H1 (cell line): ENCODE data around the gene CXCL3. TPM values are rescaled to one million over a fixed set of nuclear protein-coding genes. Genes with fewer than 3 reads are reported as not detected.

Source experiments
- ASH2L ChIP-seq: fragments of 200-600, 300-600 bp; sonication (generic); IDR thresholded peaks from one replicate; pipeline ENCODE4 v1.7.1; 2017; ENCODE audit warnings: low read length
- CHD7 ChIP-seq: fragments of 300-600 bp; sonication (generic); IDR thresholded peaks from 2 replicates; pipeline ENCODE4 v1.7.1; 2012; ENCODE audit warnings: low read length, moderate library complexity, mild to moderate bottlenecking, inconsistent platforms; ENCODE audit not compliant: insufficient replicate concordance
- CREB1 ChIP-seq: IDR thresholded peaks from 2 replicates; pipeline ENCODE4 v1.6.1; 2012; ENCODE audit warnings: inconsistent platforms
- EP300 ChIP-seq, 2 experiments: IDR thresholded peaks; 1 replicate in 1 of 2; 2 replicates in 1 of 2; pipeline ENCODE4 v1.6.1; 2011 to 2012; ENCODE audit warnings: low read depth in 2 of 2, low read length in 2 of 2, mild to moderate bottlenecking in 2 of 2, borderline replicate concordance in 1 of 2, inconsistent platforms in 1 of 2, moderate library complexity in 1 of 2
- POLR2AphosphoS5 ChIP-seq: IDR thresholded peaks from 2 replicates; pipeline ENCODE4 v1.6.1; 2011; ENCODE audit warnings: low read depth, low read length
- polyA plus RNA-seq, 7 experiments: library from polyadenylated mRNA; depleted of rRNA in 3 of 7; stranded (reverse) in 5 of 7; unstranded in 2 of 7; fragments of >200 nt in 5 of 7; fragments of 200-250 nt in 2 of 7; gene quantifications; 1 replicate in 5 of 7; 2 replicates in 1 of 7; 4 replicates in 1 of 7; pipeline versions ENCODE4 v1.2.1 to v1.2.3, GENCODE V29; 2011 to 2013; ENCODE audit warnings: missing spikeins in 2 of 7, mixed read lengths in 2 of 7
- total RNA-seq: library from RNA; stranded (reverse); fragmentation: NEBNext Ultra II Directional; extraction: Animal tissue kit (Norgen Biotek cat#: 25700); gene quantifications from 2 replicates; pipeline ENCODE4 v1.2.1, GENCODE V29; 2021

CXCL3 gene
- total and polyA plus RNA-seq, 2 of the 8 experiments (the other 6 are each of a cell fraction or from before 2014, with no cell fraction given): 3.1 to 5.2 TPM

- TF ChIP-seq CHD7 (no peak), ASH2L (no peak), EP300 (IDR thresholded peaks at IDR 0.05; ENCODE audit: borderline replicate concordance in 1 of 2, low read depth in 2 of 2, low read length in 2 of 2) (no peak), CREB1 (no peak), POLR2AphosphoS5 (no peak)
Measured at GRCh38 chr4:74018771-74019170, 19.7 kb downstream of the CXCL3 start (continued).
